GM21360 (cell line): ENCODE measurements around the gene CD7.

Source experiments
- ATAC-seq: cut with Tn5 transposase; IDR thresholded peaks from one replicate; pipeline ENCODE4 v1.9.1; 2021; ENCODE audit warnings: mild to moderate bottlenecking, moderate library complexity; ENCODE audit not compliant: unreplicated experiment

The CD7 gene

DNA sequence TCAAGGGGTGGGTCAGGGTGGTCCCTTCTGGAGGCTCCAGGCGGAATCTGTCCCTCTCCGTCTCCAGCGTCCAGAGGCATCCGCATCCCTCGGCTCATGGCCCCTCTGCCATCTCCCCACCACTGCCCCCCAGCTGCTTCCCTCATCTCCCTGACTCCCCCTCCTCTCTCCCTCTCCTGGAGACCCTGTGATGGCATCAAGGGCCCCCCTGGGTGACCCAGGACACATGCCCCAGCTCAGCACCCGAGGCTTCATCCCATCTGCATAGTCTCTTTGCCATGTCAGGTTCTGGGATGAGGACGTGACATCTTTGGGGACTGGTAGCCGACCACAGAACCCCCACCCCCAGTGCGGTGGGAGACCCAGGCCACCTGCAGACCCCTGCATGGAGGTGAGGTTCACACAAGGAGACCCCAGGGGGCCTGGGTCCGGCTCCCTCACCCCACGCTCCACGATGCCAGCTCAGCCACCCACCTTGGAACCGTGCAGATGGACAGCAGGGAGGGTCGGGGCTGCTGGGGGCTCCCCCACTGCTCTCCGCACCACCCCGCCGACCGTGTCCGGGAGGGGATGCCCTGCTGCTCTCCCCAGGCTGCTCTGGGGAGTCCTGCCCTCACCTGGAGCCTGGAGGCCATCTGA lies 12.4 kb upstream of the CD7 start:
- ATAC-seq: no peak

DNA sequence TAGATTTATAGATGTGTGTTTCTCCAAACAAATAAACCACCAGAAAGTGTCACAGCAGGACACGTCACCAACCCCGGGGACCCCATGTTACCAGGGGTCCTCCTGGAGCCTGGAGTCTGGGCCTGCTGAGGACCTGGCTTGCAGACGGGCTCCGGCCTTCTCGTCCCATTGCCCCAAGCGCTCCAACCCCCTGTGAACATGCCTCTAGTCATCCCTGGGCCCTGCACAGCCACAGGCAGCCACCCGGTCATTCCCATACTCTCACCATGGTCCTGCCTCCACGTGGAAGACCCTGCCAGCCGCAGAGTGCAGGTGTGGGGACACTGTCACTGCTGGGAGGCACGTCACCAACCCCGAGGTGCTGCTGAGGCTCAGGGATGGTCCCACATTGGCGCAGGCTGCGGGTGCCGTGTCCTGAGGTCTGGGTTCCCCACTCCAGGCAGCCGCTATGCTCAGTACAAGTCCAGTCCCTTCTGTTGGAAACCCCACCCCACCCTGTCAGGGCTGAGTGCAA lies 11.6 kb upstream of the CD7 start:
- ATAC-seq: no peak

DNA sequence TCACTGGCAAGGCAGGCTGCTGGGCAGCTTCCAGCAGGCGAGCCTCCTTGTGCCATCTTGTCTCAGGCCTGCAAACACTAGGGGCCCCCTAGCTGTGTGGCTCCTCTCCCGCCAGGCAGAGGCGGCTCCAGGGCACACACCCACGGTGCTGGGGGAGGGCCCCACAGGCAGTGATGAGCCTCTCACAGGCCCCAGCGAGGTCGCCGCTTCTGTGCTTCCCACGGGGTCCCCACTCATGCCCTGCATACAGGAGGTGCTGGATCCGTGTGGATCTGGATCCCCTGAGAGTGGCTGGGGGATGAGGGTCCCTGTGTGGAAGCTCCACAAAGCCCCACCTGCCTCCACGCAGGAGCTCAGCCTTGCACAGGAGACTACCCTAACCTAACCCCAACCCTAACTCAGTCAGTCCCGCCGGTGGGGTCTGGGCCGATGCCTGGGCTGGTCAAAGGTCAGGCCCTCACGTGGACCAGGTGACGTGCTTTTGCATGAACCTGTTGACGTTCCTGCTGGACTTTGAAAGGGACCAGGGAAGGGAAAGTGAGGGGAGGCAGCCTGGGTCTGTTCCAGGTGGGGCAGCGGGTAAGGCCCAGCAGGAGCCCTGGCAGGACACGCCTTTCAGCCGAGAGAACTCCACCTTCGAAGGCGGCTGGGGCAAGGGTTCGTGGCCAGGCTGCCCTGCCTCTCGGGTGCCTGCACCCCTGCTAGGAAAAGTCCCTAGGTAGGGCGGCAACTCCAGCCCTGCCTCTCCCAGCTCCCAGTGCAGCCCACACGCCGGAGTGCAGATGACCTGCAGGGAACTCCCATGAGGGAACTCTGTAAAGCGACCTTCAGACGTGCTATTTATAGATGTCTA lies 11.0 kb upstream of the CD7 start:
- ATAC-seq: no peak

GRCh38 chr17:82327757-82328140 lies 10.3 kb upstream of the CD7 start:
- ATAC-seq: no peak

DNA sequence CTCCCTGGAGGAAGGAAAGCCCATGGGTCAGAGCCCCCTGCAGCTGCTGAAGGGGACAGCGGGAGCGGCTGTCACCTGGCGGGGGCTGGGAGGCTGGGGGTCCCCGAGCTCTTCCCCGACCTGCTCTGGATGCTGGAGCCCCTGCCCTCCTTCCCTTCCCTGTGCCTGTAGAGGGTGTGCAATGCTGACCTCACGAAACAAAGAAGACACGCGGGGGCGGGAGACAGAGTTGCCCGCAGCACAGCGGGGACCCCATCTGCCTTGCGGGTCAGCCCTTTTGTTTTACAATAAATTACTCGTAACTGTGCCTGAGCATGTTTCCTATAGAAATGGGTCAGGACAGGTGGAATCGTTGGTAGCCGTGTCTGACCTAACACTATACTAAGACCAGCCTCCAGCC lies 9.9 kb upstream of the CD7 start:
- ATAC-seq: no peak

DNA sequence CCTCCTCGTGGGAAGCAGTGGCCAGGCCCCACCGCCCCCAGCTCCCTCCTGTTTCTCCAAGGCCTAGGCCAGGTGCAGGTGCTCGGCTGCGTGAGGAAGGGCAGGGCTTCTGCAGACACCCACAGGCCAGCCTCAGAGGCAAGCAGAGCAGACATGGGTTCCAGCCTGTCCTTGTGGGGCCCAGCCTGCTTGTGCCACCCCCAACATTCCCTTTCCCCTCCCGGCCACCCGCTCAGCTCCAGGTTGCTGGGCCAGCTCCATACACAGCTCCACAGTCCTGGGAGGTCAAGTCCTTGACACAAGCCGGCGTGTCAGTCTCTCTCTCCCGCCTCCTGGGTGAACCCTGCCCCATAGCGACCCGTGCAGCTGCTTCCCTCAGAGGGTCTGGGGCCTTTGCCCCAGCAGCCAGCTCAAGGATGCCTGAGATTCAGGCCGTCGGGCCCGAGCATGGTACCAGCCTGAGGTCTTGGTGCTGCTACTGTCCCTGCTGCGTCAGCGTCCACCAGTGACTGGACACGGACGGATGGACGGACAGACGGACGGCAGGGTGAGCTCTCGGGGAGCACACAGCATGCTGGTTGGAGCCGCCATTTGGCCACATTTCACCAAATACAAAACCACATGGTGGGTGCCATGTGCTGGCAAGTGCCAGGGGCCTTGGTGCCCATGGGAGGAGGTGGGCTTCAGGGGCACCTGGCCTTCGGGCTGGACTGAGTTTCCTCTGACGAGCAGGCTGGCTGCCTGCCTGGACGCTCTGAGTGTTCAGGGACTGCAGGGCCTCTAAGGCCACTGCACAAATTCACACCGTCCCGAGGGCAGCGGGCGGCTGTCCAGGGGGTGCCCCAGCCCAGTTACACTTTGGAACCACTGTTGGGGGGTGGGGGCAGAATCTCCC lies 8.1 kb upstream of the CD7 start:
- no peak for ATAC-seq

- no peak for ATAC-seq
Measured at GRCh38 chr17:82324566-82325285, 7.3 kb upstream of the CD7 start.

- no peak for ATAC-seq
Measured at GRCh38 chr17:82323514-82324234, 6.3 kb upstream of the CD7 start.

DNA sequence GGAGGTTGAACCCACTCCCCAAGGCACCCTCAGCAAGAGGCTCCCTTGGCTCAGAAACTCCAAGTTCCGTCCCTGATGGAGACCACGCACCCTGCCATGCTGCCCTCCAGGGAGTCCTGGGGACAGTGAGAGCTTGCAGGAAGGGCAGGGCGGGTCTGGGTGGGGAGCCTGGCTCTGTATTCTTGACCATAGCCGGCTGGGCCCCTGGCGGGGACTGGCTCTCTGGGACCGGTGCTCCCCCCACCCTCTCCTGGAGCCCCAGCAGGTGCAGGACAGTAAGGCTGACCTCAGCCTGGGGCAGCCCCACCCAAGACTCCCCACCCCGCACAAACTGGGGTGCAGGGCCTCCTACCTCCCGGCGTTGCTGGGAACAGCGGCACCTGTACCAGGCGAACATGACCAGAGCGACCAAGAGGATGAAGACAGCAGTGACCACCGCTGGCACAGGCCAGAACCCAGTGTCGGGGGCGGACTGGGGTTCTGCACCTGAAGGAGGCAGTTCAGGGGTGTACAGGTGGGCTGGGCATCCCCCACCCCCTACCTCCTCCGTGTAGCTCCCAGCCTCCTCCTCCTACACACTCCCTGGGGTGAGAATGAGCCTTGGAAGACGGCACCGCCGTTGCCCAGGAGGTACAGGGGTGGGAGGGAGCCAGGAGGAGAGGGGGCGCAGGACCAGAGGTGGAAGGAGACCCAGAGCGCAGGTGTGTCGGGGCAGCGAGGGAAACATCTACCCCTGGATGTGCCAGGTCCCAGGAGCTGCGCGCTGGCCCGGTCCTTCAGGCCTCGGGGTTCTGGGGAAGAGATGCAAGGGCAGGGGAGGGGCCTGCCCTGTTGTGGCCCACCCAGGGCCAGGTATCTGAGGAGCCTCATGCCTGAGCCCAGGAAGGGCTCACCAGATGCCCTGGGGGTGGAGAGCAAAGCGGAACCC lies 5.4 kb upstream of the CD7 start:
- no peak for ATAC-seq

DNA sequence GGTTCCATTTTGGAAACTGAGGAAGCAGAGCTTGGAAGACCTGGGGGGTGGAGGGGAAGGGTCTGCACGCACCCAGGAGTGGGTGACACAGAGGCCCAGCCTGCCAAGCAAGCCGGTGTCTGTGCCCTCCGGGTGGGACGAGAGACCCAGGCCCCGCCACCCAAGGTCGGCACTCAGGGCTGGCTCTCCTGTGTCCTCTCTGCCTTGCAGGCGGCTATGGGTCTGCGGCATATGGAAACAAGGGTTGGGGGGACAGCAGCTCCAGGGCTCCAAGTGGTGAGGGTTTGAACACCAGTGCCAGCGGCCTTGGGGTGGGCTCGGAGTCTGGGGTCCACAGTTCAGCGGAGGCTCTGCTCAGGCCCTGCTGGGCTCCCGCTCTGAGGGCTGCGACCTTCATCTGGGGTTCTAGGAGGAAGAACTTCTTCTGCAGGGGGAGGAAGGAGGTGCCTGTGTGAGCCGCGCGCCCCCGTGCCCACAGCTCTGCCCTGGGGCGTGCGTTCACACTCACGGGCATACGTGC lies 4.6 kb upstream of the CD7 start:
- ATAC-seq: no peak

GRCh38 chr17:82320956-82321927 lies 3.8 kb upstream of the CD7 start:
- ATAC-seq: no peak

GRCh38 chr17:82320140-82320840 lies 2.9 kb upstream of the CD7 start:
- no peak for ATAC-seq

DNA sequence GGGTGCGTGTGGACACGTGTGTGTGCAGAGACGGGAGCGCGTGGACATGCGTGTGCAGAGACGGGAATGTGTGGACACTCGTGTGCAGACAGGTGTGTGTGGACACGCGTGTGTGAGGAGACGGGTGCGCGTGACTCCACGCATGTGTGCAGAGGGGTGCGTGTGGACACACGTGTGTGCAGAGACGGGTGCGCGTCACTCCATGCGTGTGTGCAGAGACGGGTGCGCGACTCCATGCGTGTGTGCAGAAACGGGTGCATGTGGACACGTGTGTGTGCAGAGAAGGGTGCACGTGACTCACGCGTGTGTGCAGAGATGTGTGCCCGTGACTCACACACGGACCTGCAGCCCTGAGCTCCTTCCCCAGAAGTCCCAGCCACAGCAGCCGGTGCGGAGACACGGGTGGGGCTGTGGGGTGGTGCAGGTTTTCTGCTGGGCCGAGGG lies 2.2 kb upstream of the CD7 start:
- ATAC-seq: no peak

DNA sequence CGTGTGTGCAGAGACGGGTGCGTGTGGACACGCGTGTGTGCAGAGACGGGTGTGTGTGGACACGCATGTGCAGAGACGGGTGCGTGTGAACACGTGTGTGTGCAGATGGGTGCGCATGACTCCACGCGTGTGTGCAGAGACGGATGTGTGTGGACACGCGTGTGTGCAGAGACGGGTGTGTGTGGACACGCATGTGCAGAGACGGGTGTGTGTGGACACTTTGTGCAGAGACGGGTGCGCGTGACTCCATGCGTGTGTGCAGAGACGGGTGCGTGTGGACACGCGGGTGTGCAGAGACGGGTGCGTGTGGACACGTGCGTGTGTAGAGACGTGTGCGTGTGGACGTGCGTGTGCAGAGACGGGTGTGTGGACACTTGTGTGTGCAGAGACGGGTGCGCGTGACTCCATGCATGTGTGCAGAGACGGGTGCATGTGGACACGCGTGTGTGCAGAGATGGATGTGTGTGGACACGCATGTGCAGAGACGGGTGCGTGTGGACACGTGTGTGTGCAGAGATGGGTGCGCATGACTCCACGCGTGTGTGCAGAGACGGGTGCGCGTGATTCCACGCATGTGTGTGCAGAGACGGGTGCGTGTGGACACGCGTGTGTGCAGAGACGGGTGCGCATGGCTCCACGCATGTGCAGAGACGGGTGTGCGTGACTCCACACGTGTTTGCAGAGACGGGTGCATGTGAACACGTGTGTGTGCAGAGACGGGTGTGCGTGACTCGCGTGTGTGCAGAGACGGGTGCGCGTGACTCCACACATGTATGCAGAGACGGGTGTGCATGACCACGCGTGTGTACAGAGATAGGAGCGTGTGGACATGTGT lies 1.6 kb upstream of the CD7 start:
- ATAC-seq: no peak

GRCh38 chr17:82318169-82318498 lies 726 bp upstream of the CD7 start:
- no peak for ATAC-seq
